A549 (cell line): ENCODE results near the gene VMO1. TPM values are rescaled to one million over a fixed set of nuclear protein-coding genes. Genes with fewer than 3 reads are reported as not detected.

Source experiments
- ATAC-seq, 2 experiments: fragments of 200-7000 bp in 1 of 2; fragments of >200 bp in 1 of 2; cut with Nextera tagmentation in 1 of 2; cut with Tn5 transposase in 1 of 2; 3 replicates each; pipeline versions ENCODE4 v1.8.0 to v1.9.1; 2018 to 2020; ENCODE audit warnings: mild to moderate bottlenecking in 1 of 2, moderate library complexity in 1 of 2
- CTCF ChIA-PET: fragments of 300-600 bp; sonication (Branson Sonifier 250); formaldehyde crosslinking; extraction: SDS; loops from one replicate; lab custom pipeline; 2021; ENCODE audit warnings: antibody characterized with exemption, inconsistent platforms; lab: Yijun Ruan, JAX
- POLR2A ChIA-PET: fragments of 350-600 bp; formaldehyde crosslinking; extraction: SDS; loops from one replicate; lab custom pipeline; 2021; ENCODE audit warnings: antibody characterized with exemption, inconsistent platforms; lab: Yijun Ruan, JAX
- DNase-seq, 2 experiments: peaks; one replicate each; pipeline versions ENCODE4 v3.0.0 to v3.0.0-alpha.2; 2011 to 2016; ENCODE audit warnings: low read depth in 1 of 2, low spot score in 1 of 2
- FAIRE-seq: peaks from 2 replicates; lab custom pipeline; 2011; peaks lifted over from hg19 to GRCh38; lab: Jason Lieb, UNC
- H3K27ac ChIP-seq, 2 experiments: fragments of >200 bp; sonication (Bioruptor Twin); formaldehyde crosslinking; 3 replicates each; pipeline ENCODE4 v1.5.1; 2016 to 2017
- H3K4me1 ChIP-seq: fragments of >200 bp; sonication (Bioruptor Twin); formaldehyde crosslinking; 3 replicates; pipeline ENCODE4 v1.6.1; 2016
- H3K4me2 ChIP-seq: fragments of >200 bp; sonication (Bioruptor Twin); formaldehyde crosslinking; 3 replicates; pipeline ENCODE4 v1.6.1; 2016
- H3K4me3 ChIP-seq: fragments of >200 bp; sonication (Bioruptor Twin); formaldehyde crosslinking; 3 replicates; pipeline ENCODE4 v1.5.1; 2016
- H3K9me3 ChIP-seq: fragments of >200 bp; sonication (Bioruptor Twin); formaldehyde crosslinking; 3 replicates; pipeline ENCODE4 v1.6.1; 2016
- CEBPB ChIP-seq, 2 experiments: fragments of >200 bp in 1 of 2; sonication (Bioruptor Twin) in 1 of 2; formaldehyde crosslinking in 1 of 2; IDR thresholded peaks; 2 replicates each; pipeline ENCODE4 v1.6.1; 2012 to 2016
- RAD21 ChIP-seq, 2 experiments: fragments of >200 bp in 1 of 2; sonication (Bioruptor Twin) in 1 of 2; formaldehyde crosslinking in 1 of 2; IDR thresholded peaks in 1 of 2; conservative IDR thresholded peaks in 1 of 2; 2 replicates in 1 of 2; 3 replicates in 1 of 2; pipeline ENCODE4 v1.6.1; 2012 to 2018; ENCODE audit warnings: inconsistent platforms in 1 of 2
- WGBS: methylation state at CpG from one replicate; pipeline ENCODE4 v1.1.6; 2017; ENCODE audit errors: missing lambda C conversion rate; 5-methylcytosine and 5-hydroxymethylcytosine counted together
- polyA plus RNA-seq, 4 experiments: library from polyadenylated mRNA; depleted of rRNA in 3 of 4; stranded (reverse); fragments of >200 nt; fragmentation: RNase III in 1 of 4; extraction: RNeasy Plus Mini Kit Qiagen cat#74134 plus additional on column Dnase treatment in 1 of 4; gene quantifications; 2 replicates in 3 of 4; 3 replicates in 1 of 4; pipeline ENCODE4 v1.2.3, GENCODE V29; 2011 to 2017

The VMO1 gene
- polyA plus RNA-seq, 2 of the 4 experiments (the other 2 are of a cell fraction): 0.58 to 0.81 TPM

GRCh38 chr17:4735876-4736651 is 50.1 kb downstream of the VMO1 start:
- Histone ChIP-seq H3K9me3 (no peaks in the 10 kb centered on the region), H3K4me1 (peaks cover 15% of the 10 kb centered on the region), H3K4me2 (no peak overlapping the region), H3K27ac (no peak overlapping the region), H3K4me3 (no peak overlapping the region)
- no peak for DNase-seq
- no peak for FAIRE-seq
- WGBS: 83% methylated on average over 9 of the region's 9 CpGs
- TF ChIP-seq RAD21 (conservative IDR thresholded peaks at IDR 0.05 in 1 of 2, IDR thresholded peaks at IDR 0.05 in 1 of 2): no peak
- TF ChIP-seq CEBPB (IDR thresholded peaks at IDR 0.05): peak in 1 of 2 experiments; percentile 54; a peak in 2 of 4 replicates
- no peak for ATAC-seq
- CTCF ChIA-PET: interaction anchor here (1.0 to 10.2 kb wide), 13 partner anchors 20 to 327 kb away, joined by 3 to 115 read pairs (median 4); partner anchors contain the start of genes ARRB2, GLTPD2 and VMO1
- POLR2A ChIA-PET: interaction anchor here (1.1 to 1.2 kb wide), 3 partner anchors 32 to 204 kb away, joined by 3 to 5 read pairs (median 5); partner anchors contain the start of genes PELP1, RNF167 and SLC25A11

Other genes with a start within 250 kb of the VMO1 start
- gene MYBBP1A, start 231.0 kb downstream of the VMO1 start, polyA plus RNA-seq (2011; rRNA removed): 39.7 and 42.9 TPM in 2 replicates
- 95.0 to 103 TPM (median 95.1 TPM) in 3 replicates for gene MYBBP1A, start 231.0 kb downstream of the VMO1 start, polyA plus RNA-seq (2017; fragmentation: RNase III; extraction: RNeasy Plus Mini Kit Qiagen cat#74134 plus additional on column Dnase treatment)
- gene GGT6, start 225.8 kb downstream of the VMO1 start, polyA plus RNA-seq (2011; rRNA removed): not detected in 2 replicates
- not detected in 3 replicates for gene GGT6, start 225.8 kb downstream of the VMO1 start, polyA plus RNA-seq (2017; fragmentation: RNase III; extraction: RNeasy Plus Mini Kit Qiagen cat#74134 plus additional on column Dnase treatment)
- 0.05 and 0.07 TPM in 2 replicates for gene SMTNL2, start 201.8 kb downstream of the VMO1 start, polyA plus RNA-seq (2011; rRNA removed)
- 0.06 to 0.21 TPM (median 0.10 TPM) in 3 replicates for gene SMTNL2, start 201.8 kb downstream of the VMO1 start, polyA plus RNA-seq (2017; fragmentation: RNase III; extraction: RNeasy Plus Mini Kit Qiagen cat#74134 plus additional on column Dnase treatment)
- gene ALOX15, start 144.7 kb downstream of the VMO1 start, polyA plus RNA-seq (2011; rRNA removed): 0.12 and 0.15 TPM in 2 replicates
- gene ALOX15, start 144.7 kb downstream of the VMO1 start, polyA plus RNA-seq (2017; fragmentation: RNase III; extraction: RNeasy Plus Mini Kit Qiagen cat#74134 plus additional on column Dnase treatment): 0.08 to 0.12 TPM in 2 of 3 replicates, not detected in the other
- gene PELP1, start 82.2 kb downstream of the VMO1 start, polyA plus RNA-seq (2011; rRNA removed): 30.2 and 35.5 TPM in 2 replicates
- 52.5 to 60.0 TPM (median 56.1 TPM) in 3 replicates for gene PELP1, start 82.2 kb downstream of the VMO1 start, polyA plus RNA-seq (2017; fragmentation: RNase III; extraction: RNeasy Plus Mini Kit Qiagen cat#74134 plus additional on column Dnase treatment)
- gene ARRB2, start 75.7 kb downstream of the VMO1 start, polyA plus RNA-seq (2011; rRNA removed): 73.1 and 74.9 TPM in 2 replicates
- 61.0 to 68.2 TPM (median 67.8 TPM) in 3 replicates for gene ARRB2, start 75.7 kb downstream of the VMO1 start, polyA plus RNA-seq (2017; fragmentation: RNase III; extraction: RNeasy Plus Mini Kit Qiagen cat#74134 plus additional on column Dnase treatment)
- 57.2 and 74.0 TPM in 2 replicates for gene MED11, start 54.9 kb downstream of the VMO1 start, polyA plus RNA-seq (2011; rRNA removed)
- 52.6 to 62.5 TPM (median 58.1 TPM) in 3 replicates for gene MED11, start 54.9 kb downstream of the VMO1 start, polyA plus RNA-seq (2017; fragmentation: RNase III; extraction: RNeasy Plus Mini Kit Qiagen cat#74134 plus additional on column Dnase treatment)
- gene ZMYND15, start 46.5 kb downstream of the VMO1 start, polyA plus RNA-seq (2011; rRNA removed): 0.15 and 0.16 TPM in 2 replicates
- gene ZMYND15, start 46.5 kb downstream of the VMO1 start, polyA plus RNA-seq (2017; fragmentation: RNase III; extraction: RNeasy Plus Mini Kit Qiagen cat#74134 plus additional on column Dnase treatment): 0.19 to 0.22 TPM (median 0.20 TPM) in 3 replicates
- 13.8 and 20.5 TPM in 2 replicates for gene CXCL16, start 46.4 kb downstream of the VMO1 start, polyA plus RNA-seq (2011; rRNA removed)
- 9.1 to 11.2 TPM (median 10.1 TPM) in 3 replicates for gene CXCL16, start 46.4 kb downstream of the VMO1 start, polyA plus RNA-seq (2017; fragmentation: RNase III; extraction: RNeasy Plus Mini Kit Qiagen cat#74134 plus additional on column Dnase treatment)
- gene TM4SF5, start 14.5 kb downstream of the VMO1 start, polyA plus RNA-seq (2011; rRNA removed): 0.80 and 1.2 TPM in 2 replicates
- 0.51 to 1.2 TPM (median 0.68 TPM) in 3 replicates for gene TM4SF5, start 14.5 kb downstream of the VMO1 start, polyA plus RNA-seq (2017; fragmentation: RNase III; extraction: RNeasy Plus Mini Kit Qiagen cat#74134 plus additional on column Dnase treatment)
- gene GLTPD2, start 2.6 kb upstream of the VMO1 start, polyA plus RNA-seq (2011; rRNA removed): not detected in 2 replicates
- gene GLTPD2, start 2.6 kb upstream of the VMO1 start, polyA plus RNA-seq (2017; fragmentation: RNase III; extraction: RNeasy Plus Mini Kit Qiagen cat#74134 plus additional on column Dnase treatment): not detected in 3 replicates
- 376 and 414 TPM in 2 replicates for gene PSMB6, start 9.8 kb upstream of the VMO1 start, polyA plus RNA-seq (2011; rRNA removed)
- 387 to 424 TPM (median 414 TPM) in 3 replicates for gene PSMB6, start 9.8 kb upstream of the VMO1 start, polyA plus RNA-seq (2017; fragmentation: RNase III; extraction: RNeasy Plus Mini Kit Qiagen cat#74134 plus additional on column Dnase treatment)
- 17.0 and 20.2 TPM in 2 replicates for gene PLD2, start 20.8 kb upstream of the VMO1 start, polyA plus RNA-seq (2011; rRNA removed)
- gene PLD2, start 20.8 kb upstream of the VMO1 start, polyA plus RNA-seq (2017; fragmentation: RNase III; extraction: RNeasy Plus Mini Kit Qiagen cat#74134 plus additional on column Dnase treatment): 23.0 to 27.4 TPM (median 23.7 TPM) in 3 replicates
- 41.3 and 47.1 TPM in 2 replicates for gene MINK1, start 47.0 kb upstream of the VMO1 start, polyA plus RNA-seq (2011; rRNA removed)
- 65.2 to 73.1 TPM (median 66.9 TPM) in 3 replicates for gene MINK1, start 47.0 kb upstream of the VMO1 start, polyA plus RNA-seq (2017; fragmentation: RNase III; extraction: RNeasy Plus Mini Kit Qiagen cat#74134 plus additional on column Dnase treatment)
- gene C17orf107, start 113.2 kb upstream of the VMO1 start, polyA plus RNA-seq (2011; rRNA removed): 0.11 and 0.13 TPM in 2 replicates
- 0.16 to 0.30 TPM (median 0.25 TPM) in 3 replicates for gene C17orf107, start 113.2 kb upstream of the VMO1 start, polyA plus RNA-seq (2017; fragmentation: RNase III; extraction: RNeasy Plus Mini Kit Qiagen cat#74134 plus additional on column Dnase treatment)
- gene CHRNE, start 116.7 kb upstream of the VMO1 start, polyA plus RNA-seq (2011; rRNA removed): 0.07 and 0.10 TPM in 2 replicates
- 0.12 to 0.14 TPM (median 0.13 TPM) in 3 replicates for gene CHRNE, start 116.7 kb upstream of the VMO1 start, polyA plus RNA-seq (2017; fragmentation: RNase III; extraction: RNeasy Plus Mini Kit Qiagen cat#74134 plus additional on column Dnase treatment)
- not detected in 2 replicates for gene GP1BA, start 145.9 kb upstream of the VMO1 start, polyA plus RNA-seq (2011; rRNA removed)
- not detected in 3 replicates for gene GP1BA, start 145.9 kb upstream of the VMO1 start, polyA plus RNA-seq (2017; fragmentation: RNase III; extraction: RNeasy Plus Mini Kit Qiagen cat#74134 plus additional on column Dnase treatment)
- gene SLC25A11, start 153.7 kb upstream of the VMO1 start, polyA plus RNA-seq (2011; rRNA removed): 60.2 and 64.4 TPM in 2 replicates
- 64.4 to 69.2 TPM (median 67.9 TPM) in 3 replicates for gene SLC25A11, start 153.7 kb upstream of the VMO1 start, polyA plus RNA-seq (2017; fragmentation: RNase III; extraction: RNeasy Plus Mini Kit Qiagen cat#74134 plus additional on column Dnase treatment)
- 98.7 and 110 TPM in 2 replicates for gene RNF167, start 153.9 kb upstream of the VMO1 start, polyA plus RNA-seq (2011; rRNA removed)
- 83.9 to 93.7 TPM (median 86.4 TPM) in 3 replicates for gene RNF167, start 153.9 kb upstream of the VMO1 start, polyA plus RNA-seq (2017; fragmentation: RNase III; extraction: RNeasy Plus Mini Kit Qiagen cat#74134 plus additional on column Dnase treatment)
- 1,417 and 1,732 TPM in 2 replicates for gene PFN1, start 162.2 kb upstream of the VMO1 start, polyA plus RNA-seq (2011; rRNA removed)
- gene PFN1, start 162.2 kb upstream of the VMO1 start, polyA plus RNA-seq (2017; fragmentation: RNase III; extraction: RNeasy Plus Mini Kit Qiagen cat#74134 plus additional on column Dnase treatment): 3,195 to 3,341 TPM (median 3,230 TPM) in 3 replicates
- gene ENO3, start 164.8 kb upstream of the VMO1 start, polyA plus RNA-seq (2011; rRNA removed): 52.5 and 53.5 TPM in 2 replicates
- gene ENO3, start 164.8 kb upstream of the VMO1 start, polyA plus RNA-seq (2017; fragmentation: RNase III; extraction: RNeasy Plus Mini Kit Qiagen cat#74134 plus additional on column Dnase treatment): 79.0 to 109 TPM (median 102 TPM) in 3 replicates
- gene SPAG7, start 181.5 kb upstream of the VMO1 start, polyA plus RNA-seq (2011; rRNA removed): 72.6 and 94.9 TPM in 2 replicates
- gene SPAG7, start 181.5 kb upstream of the VMO1 start, polyA plus RNA-seq (2017; fragmentation: RNase III; extraction: RNeasy Plus Mini Kit Qiagen cat#74134 plus additional on column Dnase treatment): 101 to 102 TPM (median 102 TPM) in 3 replicates
- gene CAMTA2, start 201.3 kb upstream of the VMO1 start, polyA plus RNA-seq (2011; rRNA removed): 12.4 and 17.7 TPM in 2 replicates
- 30.1 to 33.8 TPM (median 30.3 TPM) in 3 replicates for gene CAMTA2, start 201.3 kb upstream of the VMO1 start, polyA plus RNA-seq (2017; fragmentation: RNase III; extraction: RNeasy Plus Mini Kit Qiagen cat#74134 plus additional on column Dnase treatment)
- 0.66 and 0.86 TPM in 2 replicates for gene INCA1, start 211.2 kb upstream of the VMO1 start, polyA plus RNA-seq (2011; rRNA removed)
- gene INCA1, start 211.2 kb upstream of the VMO1 start, polyA plus RNA-seq (2017; fragmentation: RNase III; extraction: RNeasy Plus Mini Kit Qiagen cat#74134 plus additional on column Dnase treatment): 1.1 to 1.3 TPM (median 1.1 TPM) in 3 replicates
- 42.0 and 48.4 TPM in 2 replicates for gene KIF1C, start 211.6 kb upstream of the VMO1 start, polyA plus RNA-seq (2011; rRNA removed)
- 74.0 to 77.4 TPM (median 76.5 TPM) in 3 replicates for gene KIF1C, start 211.6 kb upstream of the VMO1 start, polyA plus RNA-seq (2017; fragmentation: RNase III; extraction: RNeasy Plus Mini Kit Qiagen cat#74134 plus additional on column Dnase treatment)
- gene SLC52A1, start 249.1 kb upstream of the VMO1 start, polyA plus RNA-seq (2011; rRNA removed): 1.4 and 1.9 TPM in 2 replicates
- gene SLC52A1, start 249.1 kb upstream of the VMO1 start, polyA plus RNA-seq (2017; fragmentation: RNase III; extraction: RNeasy Plus Mini Kit Qiagen cat#74134 plus additional on column Dnase treatment): 1.0 to 1.4 TPM (median 1.3 TPM) in 3 replicates